ENCODE results near the gene ZNF593OS. TPM values are rescaled to one million over a fixed set of nuclear protein-coding genes. Genes with fewer than 3 reads are reported as not detected.

The ZNF593OS gene
- total and polyA plus RNA-seq, 10 donors: 0.26 to 0.43 (median 0.26) TPM; not detected in 7

DNA sequence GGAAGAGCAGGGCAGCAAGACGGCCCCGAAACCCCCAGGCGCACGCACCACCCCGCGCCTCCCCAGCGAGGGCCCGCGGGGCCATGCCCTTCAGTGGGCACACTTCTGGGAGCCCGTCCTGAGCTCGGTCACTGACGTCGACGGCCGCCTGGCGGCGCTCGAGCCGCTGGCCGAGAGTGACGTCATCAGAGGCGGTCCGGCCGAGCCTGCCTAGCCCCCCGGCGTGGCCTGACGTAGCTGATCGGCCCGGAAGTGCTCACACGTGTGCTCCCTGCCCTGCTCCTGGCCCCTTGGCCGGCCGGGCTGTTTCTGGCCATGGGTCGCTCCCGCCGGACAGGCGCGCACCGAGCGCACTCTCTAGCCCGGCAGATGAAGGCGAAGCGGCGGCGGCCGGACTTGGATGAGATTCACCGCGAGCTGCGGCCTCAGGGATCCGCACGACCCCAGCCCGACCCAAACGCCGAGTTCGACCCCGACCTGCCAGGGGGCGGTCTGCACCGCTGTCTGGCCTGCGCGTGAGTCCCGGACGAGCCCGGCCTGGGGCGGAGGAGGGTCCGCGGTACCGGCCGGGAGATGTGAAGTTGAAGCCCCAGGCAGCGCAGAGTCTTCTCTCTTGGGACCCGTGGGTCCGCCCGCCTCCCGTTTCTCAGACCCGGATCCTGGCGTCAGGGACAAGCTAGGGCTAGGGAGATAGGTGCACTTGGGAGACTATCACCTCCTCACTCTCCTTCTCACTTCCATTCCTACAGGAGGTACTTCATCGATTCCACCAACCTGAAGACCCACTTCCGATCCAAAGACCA is 1.8 kb downstream of the ZNF593OS start, which contains the start of gene ZNF593:
TSS of gene ZNF593 (plus strand) at position 240 of the 803 bp plus-strand sequence. CDS start at position 316, 76 bp downstream.
- Histone ChIP-seq H3K27ac (peak within 1 kb of the TSS; percentile 55 to 89 (median 86)), H3K9me3 (no peaks in the 10 kb centered on the region), H3K4me3 (peak within 1 kb of the TSS; percentile 56 to 86 (median 76)), H3K4me1 (peaks cover 9 to 29% (median 20%) of the 10 kb centered on the region in 6 donors), H3K27me3 (replicated peaks in 1 of 7) (peaks cover 0 to 4% (median 0%) of the 10 kb centered on the region in 7 donors), H3K36me3 (peaks cover 0 to 10% (median 0%) of the 10 kb centered on the region in 6 donors)
- intact Hi-C loops (cut with DNase I; ENCODE audit: low total_unique reads): no loop called here
- WGBS, 5 donors: 1 to 6% (median 1%) methylated on average over 15 to 76 of the region's 76 CpGs
- TF ChIP-seq POLR2A (IDR thresholded peaks at IDR 0.05) (no peak), POLR2AphosphoS5 (IDR thresholded peaks at IDR 0.05) (peak; percentile 86 to 92 (median 88))
- TF ChIP-seq, protein P1, sequence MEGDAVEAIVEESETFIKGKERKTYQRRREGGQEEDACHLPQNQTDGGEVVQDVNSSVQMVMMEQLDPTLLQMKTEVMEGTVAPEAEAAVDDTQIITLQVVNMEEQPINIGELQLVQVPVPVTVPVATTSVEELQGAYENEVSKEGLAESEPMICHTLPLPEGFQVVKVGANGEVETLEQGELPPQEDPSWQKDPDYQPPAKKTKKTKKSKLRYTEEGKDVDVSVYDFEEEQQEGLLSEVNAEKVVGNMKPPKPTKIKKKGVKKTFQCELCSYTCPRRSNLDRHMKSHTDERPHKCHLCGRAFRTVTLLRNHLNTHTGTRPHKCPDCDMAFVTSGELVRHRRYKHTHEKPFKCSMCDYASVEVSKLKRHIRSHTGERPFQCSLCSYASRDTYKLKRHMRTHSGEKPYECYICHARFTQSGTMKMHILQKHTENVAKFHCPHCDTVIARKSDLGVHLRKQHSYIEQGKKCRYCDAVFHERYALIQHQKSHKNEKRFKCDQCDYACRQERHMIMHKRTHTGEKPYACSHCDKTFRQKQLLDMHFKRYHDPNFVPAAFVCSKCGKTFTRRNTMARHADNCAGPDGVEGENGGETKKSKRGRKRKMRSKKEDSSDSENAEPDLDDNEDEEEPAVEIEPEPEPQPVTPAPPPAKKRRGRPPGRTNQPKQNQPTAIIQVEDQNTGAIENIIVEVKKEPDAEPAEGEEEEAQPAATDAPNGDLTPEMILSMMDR (IDR thresholded peaks at IDR 0.05 in 8 of 11, conservative IDR thresholded peaks at IDR 0.05 in 3 of 11): peak; percentile 86 to 96 (median 93)
- DNase-seq: peak; percentile 98

DNA sequence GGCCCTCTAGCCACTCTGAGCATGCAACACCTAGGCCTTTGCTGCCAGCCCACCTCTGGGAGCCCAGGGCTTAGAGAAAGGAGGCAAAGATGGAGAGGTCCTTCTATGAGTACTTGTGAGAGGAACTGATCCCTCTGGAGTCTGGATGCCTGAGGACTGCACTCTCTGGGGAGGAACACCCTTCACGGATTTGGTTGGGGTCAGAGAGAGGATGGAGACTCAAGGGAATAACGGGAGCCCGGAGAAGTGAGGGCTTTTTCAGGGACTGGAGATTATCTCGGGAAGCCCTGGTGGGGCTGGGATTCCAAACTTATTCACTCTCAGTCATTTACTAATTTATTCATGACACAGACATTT is 2.5 kb downstream of the ZNF593OS start:
- no peak for DNase-seq
- 69 to 90% (median 73%) methylated on average over 4 of the region's 4 CpGs for WGBS, 5 donors
- Histone ChIP-seq H3K9me3 (no peaks in the 10 kb centered on the region), H3K36me3 (peaks cover 0 to 10% (median 0%) of the 10 kb centered on the region in 6 donors), H3K27ac (peak overlapping the region; percentile 55 to 89 (median 86)), H3K4me3 (peak overlapping the region in 5 of 8 donors; percentile 75 to 86 (median 77)), H3K4me1 (peaks cover 9 to 36% (median 27%) of the 10 kb centered on the region in 6 donors), H3K27me3 (replicated peaks in 1 of 7) (peaks cover 0 to 11% (median 0%) of the 10 kb centered on the region in 7 donors)
- intact Hi-C loops (cut with DNase I; ENCODE audit: low total_unique reads): no loop called here
- TF ChIP-seq, protein P1 (IDR thresholded peaks at IDR 0.05 in 8 of 11, conservative IDR thresholded peaks at IDR 0.05 in 3 of 11): no peak

DNA sequence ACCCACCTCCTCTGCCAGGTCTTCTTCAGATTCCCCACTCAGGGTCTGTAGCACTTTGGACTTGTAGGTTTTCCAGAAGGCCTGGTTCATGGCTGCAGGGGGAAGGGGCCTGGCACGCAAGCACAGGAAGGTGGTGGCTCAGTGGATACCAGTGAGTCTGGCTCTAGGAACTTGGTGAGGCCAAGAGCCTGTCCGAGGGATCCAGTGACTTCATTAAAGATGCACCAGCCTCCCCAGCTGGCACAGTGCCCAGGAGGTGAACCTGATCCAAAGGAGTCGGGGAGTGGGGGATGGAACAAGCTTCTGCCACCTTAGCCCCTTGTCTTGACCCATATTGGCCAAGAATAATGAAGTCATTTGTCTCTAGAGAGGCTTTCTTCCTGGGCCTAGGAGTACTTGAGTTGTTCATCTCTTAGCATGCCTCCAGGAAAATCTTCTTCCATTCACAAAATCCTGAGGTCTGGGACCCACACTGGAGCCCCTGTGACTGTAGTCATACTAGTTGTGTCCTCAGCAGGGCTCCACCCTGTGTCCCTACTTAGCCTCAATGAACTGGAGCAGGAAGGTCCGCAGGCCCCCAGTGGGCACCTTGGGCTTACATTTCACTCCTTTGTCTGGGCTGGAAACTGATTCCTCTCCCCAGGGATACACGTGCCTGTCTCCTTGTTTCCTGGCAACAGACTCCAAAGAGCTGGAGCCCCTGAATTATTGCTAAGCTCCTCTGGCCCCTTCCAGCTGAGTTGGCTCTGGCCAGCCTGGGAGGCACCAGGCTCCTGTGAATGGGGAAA is 3.0 kb downstream of the ZNF593OS start, which contains the start of gene C1orf232:
TSS of gene C1orf232 (minus strand) at position 554 of the 788 bp plus-strand sequence. CDS start at position 90, 464 bp downstream.
- Histone ChIP-seq H3K4me1 (peaks cover 12 to 42% (median 33%) of the 10 kb centered on the region in 6 donors), H3K9me3 (no peaks in the 10 kb centered on the region), H3K36me3 (peaks cover 0 to 10% (median 0%) of the 10 kb centered on the region in 6 donors), H3K4me3 (peak within 1 kb of the TSS; percentile 56 to 86 (median 76)), H3K27me3 (replicated peaks in 1 of 7) (peaks cover 0 to 17% (median 4%) of the 10 kb centered on the region in 7 donors), H3K27ac (peak within 1 kb of the TSS; percentile 55 to 89 (median 86))
- intact Hi-C loops (cut with DNase I; ENCODE audit: low total_unique reads): no loop called here
- 78 to 88% (median 87%) methylated on average over 4 to 5 of the region's 5 CpGs for WGBS, 5 donors
- no peak for DNase-seq
- TF ChIP-seq POLR2A (IDR thresholded peaks at IDR 0.05): no peak
- TF ChIP-seq, protein P1 (IDR thresholded peaks at IDR 0.05 in 8 of 11, conservative IDR thresholded peaks at IDR 0.05 in 3 of 11): no peak
- no peak for TF ChIP-seq POLR2AphosphoS5 (IDR thresholded peaks at IDR 0.05)

All from spleen (tissue), 11 donors.